RPMI8226 (cell line): ENCODE results near the gene MIEF2.
"Not testable (repeated sequence)": the region's sequence is repeated elsewhere in the genome, so short reads cannot be mapped to it uniquely, and the experiment has no call there.

Experiments used
- DNase-seq: peaks from one replicate; pipeline ENCODE4 v3.0.0-alpha.2; 2015

Gene MIEF2

DNA sequence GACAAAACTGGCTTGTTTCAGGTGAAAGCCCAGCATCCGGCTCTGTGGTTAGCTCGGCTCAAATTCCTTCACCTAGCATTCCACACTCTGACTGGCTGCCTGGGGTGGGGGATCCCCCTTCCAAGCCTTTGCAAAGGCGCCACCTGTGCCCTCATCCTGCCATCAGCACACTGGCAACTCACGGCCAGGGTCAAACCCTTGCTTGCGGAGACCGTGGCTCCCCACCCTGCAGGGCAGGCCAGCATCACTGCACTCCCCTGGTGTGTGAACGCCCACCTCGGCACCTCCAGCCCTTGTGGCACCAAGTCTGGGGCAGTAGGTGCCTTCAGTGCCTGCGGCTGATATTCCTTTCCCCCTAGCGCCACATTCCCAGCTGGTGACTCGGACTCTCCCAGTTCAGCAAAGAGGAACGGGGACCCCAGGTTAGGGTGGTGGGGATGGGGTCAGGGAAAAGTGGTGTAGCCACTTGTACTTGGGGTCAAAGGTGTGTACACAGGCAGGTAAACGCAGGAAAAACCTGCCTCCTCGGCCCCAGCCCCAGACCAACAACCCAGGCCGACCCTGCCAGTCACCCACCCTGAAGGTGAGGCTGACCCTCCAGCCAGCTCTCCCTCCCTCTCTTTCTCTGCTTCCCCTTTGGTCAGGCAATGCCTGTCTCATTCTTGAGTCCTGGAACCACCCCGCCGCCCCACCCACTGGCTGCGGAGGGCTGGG lies 3.0 kb upstream of the MIEF2 start:
- DNase-seq, result peak; percentile 62

DNA sequence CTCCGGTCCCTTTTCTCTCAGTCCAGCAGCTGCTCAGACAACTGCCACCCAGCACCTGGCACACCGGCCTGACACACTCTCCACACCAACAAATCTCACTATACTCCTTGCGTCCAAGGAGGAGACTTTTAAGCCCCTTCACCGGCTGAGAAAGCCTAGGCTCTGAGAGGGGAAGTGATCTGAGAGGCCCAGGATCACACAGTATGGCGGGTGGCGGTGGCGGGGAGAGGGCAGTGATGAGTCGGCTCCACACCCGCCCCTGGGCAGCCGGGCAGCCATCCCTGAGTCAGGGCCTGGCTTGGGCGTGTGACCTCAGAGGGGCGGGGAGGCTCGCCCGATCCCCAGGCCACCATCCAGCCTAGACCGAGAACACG lies 2.5 kb upstream of the MIEF2 start:
- DNase-seq, result peak; percentile 81

DNA sequence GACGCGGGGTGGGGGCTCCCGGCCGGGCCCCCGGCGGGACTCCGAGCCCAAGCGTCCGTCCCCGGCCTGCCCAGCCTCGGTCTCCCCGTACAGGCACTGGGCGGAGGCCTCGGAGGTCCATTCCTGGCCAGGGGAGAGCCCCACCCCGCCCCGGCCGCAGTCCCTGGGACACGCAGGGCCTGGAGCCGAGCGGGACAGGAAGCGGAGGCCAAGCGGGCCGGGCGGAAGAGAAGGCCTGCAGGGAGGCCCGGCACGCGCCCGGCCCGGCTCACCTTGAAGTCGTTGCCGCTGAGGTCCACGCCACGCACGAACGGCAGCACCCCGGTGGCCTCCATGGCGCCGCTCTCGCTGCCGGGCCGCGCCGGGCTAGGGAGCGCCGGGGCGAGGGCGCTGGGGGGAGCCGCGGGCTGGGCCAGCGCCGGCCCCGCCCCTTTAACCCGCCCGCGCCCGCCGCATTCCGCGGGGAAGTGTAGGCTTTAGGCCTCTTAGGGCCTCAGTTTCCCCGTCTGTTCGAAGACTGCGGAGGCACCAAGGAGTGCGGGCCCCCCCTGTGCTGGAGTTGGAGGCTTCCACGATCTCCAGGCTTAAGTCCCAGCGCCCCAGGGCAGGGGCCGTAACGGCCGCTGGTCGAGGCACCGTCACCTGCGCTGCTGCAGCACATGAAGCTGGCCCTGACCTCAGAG lies 2.0 kb upstream of the MIEF2 start, which contains the start of gene FLII:
Gene FLII, minus strand, starts transcription at position 383 of the 683 bp plus-strand sequence. Its CDS starts 48 bp downstream, at position 335.
- DNase-seq, result peak; percentile 76

DNA sequence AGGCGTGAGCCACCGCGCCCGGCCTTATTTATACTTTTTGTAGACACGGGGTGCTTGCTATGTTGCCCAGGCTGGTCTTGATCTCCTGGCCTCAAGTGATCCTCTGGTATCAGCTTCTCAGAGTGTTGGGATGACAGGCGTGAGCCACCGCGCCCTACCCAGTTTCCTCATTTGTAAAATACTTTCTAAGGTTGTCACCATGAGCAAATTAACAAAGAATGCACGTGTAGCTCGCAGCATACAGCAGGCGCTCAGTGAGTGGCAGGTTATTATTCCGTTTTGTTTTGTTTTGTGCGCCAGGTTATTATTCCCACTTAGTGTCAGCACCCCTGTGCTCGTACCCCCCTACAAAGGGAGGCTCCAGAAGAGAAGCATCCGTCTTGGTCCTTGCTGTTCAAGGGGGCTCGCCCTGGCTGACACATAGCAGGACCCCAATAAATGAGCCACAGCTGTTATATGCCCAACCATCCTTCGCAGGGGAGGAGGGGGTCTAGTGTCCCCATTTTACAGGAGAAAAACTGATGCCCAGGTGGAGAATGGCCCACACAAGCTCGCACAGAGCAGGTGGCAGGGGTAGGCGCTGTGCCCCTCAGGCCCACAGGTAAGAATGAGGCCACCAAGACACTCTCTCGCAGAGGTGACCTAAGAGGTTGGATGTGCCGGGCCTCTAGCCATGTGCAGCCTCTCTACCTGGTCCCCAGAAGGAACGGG lies 686 bp upstream of the MIEF2 start:
- no peak for DNase-seq

- DNase-seq, result peak; percentile 76
Measured at GRCh38 chr17:18261146-18261515, 669 bp downstream of the MIEF2 start.

- no peak for DNase-seq
Measured at GRCh38 chr17:18261659-18262058, 1.2 kb downstream of the MIEF2 start.

- no peak for DNase-seq
Measured at GRCh38 chr17:18262111-18262510, 1.6 kb downstream of the MIEF2 start.

DNA sequence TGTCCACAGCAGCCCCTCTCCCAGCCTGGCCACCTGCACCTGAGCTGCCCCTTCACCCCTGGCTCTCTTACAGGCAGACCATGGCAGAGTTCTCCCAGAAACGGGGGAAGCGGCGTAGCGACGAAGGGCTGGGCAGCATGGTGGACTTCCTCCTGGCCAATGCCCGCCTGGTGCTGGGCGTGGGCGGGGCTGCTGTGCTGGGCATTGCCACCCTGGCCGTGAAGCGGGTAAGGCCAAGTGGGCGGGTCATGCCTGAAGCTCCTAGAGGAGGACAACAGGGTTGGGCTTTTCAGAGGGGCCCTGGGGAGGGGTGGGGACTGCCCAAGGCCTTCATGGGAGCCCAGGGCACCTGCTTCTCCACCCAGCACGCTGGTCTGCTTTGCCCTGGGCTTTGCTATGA lies 2.2 kb downstream of the MIEF2 start:
- no peak for DNase-seq

DNA sequence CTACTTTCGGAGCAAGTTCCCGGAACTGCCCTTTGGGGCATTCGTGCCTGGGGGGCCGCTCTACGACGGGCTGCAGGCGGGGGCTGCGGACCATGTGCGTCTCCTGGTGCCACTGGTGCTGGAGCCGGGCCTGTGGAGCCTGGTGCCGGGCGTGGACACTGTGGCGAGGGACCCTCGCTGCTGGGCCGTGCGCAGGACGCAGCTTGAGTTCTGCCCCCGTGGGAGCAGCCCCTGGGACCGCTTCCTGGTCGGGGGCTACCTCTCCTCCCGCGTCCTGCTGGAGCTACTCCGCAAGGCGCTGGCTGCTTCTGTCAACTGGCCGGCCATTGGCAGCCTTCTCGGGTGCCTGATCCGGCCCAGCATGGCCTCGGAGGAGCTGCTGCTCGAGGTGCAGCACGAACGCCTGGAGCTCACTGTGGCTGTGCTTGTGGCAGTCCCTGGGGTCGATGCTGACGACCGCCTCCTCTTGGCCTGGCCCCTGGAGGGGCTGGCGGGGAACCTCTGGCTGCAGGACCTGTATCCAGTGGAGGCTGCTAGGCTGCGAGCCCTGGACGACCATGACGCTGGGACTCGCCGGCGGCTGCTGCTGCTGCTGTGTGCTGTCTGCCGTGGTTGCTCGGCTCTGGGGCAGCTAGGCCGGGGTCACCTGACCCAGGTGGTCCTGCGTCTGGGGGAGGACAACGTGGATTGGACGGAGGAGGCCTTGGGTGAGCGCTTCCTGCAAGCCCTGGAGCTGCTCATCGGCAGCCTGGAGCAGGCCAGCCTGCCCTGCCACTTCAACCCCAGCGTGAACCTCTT lies 3.6 kb downstream of the MIEF2 start:
- no peak for DNase-seq

- no peak for DNase-seq
Measured at GRCh38 chr17:18267366-18267765, 6.9 kb downstream of the MIEF2 start.

DNA sequence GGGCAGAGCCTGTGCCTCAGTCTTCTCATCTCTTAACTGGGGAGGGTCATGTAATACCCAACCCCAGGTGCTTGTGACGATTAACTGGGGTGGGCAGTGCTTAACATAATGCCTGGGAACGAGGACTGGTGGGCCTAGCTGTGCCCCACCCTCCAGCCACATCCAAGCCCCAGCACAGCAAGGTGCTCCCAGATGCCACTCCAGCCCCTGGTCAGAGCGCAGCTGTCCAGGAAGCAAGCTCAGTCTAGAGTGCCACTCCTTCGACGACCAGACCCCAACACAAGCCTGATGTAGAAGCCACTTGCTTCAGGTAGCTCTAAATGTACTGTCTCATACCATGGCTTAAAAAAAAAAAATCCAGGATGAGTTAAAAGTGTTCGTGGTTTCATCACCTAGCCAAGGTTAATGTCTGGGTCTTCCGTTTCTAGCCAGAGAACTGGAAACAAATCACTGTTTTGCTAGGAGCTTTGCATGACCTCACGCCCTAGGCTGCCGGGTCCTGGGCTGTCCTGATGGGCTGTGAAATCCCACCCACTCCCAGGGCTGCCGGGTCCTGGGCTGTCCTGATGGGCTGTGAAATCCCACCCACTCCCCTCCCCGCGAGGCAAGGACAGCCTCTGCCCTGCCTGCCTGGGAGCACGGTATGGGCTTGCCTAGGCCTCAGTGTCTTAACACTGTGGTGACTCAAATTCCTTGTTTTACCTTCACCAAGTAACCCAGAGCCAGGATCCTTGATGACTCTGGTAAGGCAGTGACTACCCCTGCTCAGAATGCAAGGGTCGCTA lies 7.7 kb downstream of the MIEF2 start:
- DNase-seq, result no peak

GRCh38 chr17:18270046-18270931 lies 9.8 kb downstream of the MIEF2 start:
- DNase-seq, result no peak

DNA sequence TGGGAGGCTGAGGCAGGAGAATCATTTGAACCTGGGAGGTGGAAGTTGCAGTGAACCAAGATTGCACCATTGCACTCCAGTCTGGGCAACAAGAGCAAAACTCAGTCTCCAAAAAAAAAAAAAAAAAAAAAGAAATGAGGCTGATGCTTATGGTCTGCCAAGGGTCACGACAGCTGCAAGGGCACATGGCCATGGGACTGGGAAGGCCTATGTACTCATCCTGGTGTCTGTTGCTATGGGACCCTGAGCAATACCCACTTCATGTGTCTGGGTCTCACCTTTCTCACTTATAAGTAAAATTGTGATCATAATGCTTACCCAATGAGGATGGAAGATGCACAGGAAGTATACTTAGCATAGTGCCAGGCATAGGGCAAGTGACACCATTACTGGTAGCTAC lies 16.6 kb downstream of the MIEF2 start:
- DNase-seq, result no peak

DNA sequence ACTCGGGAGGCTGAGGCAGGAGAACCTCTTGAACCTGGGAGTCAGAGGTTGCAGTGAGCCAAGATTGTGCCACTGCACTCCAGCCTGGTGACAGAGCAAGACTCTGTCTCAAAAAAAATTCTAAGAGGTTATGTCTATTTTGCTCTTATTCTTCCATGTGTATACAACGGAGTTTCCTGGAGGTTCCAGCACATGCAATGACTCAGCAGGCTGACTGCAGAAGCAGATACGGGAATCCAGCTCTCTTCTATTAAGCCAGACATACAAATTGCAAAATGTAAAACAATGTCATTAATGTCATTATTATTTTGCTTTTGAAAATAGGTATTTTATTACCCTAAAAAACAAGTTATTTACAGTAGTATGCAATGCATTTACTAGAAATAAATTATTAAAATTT lies 18.4 kb downstream of the MIEF2 start:
- DNase-seq, result no peak

DNA sequence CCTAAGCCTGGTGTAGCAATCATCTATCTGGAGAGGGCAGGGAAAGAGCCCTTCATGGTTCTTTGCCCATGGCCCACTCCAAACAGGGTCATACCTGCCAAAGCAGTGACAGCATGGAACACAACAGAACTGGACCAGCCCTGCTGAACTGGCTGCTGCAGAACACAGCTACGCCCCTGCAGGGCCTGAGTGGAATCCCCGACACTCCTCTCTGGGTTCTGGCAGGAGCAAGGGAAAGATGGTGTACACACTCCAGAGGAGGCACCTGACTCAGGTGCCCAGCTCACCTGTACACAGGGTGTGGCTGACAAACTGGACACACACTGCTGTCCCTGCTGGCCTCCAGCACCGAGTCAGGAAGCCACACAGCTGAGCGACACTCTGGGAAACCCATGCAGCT lies 19.8 kb downstream of the MIEF2 start:
- no peak for DNase-seq

DNA sequence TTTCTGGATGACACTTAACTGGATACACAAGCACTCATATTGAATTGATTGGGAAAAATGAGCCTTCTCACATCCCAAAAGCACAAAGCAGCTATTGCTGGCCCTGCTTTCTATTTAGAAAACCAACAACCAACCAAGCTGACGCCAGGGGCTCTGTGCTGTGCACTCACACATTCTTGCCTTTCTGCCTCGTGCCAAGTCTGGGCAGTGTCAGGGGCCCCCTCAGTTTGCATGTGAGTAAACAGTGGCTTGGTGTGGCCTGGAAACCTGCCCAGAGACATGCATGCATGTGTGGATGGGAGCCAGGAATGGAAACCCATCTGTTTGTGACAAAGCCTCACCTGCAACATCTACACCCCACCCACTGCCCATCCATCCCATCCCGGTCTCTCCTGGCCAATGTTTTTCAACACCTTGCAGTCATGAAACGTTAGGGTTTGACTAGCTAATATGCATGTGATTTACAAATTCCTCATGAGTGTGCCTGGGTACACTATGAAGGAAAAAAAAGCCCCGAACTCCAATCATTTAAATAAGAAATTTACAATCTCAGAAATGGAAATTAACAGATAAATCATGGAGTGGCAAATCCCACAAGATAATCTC lies 20.4 kb downstream of the MIEF2 start:
- DNase-seq, result no peak

- DNase-seq, result no peak
Measured at GRCh38 chr17:18281788-18282187, 21.3 kb downstream of the MIEF2 start.

DNA sequence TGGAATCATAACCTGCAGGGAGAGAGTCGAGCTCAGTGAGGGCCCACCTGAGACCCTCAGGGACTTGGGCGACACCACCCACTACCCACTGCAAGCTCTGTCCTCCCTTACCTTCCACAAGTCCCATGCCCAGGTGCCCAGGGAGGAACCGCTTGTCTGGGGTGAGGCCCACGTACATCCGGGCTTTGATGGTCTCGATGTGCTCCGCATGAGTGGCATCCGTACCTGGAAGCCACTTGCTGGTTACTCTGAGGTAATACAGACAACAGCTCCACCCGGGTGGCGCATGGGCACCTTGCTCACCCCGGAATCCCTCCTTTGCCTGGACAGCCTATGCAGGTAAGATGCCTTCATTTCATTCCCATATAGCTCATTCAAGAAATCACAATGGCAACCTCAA lies 24.8 kb downstream of the MIEF2 start:
- DNase-seq, result no peak

DNA sequence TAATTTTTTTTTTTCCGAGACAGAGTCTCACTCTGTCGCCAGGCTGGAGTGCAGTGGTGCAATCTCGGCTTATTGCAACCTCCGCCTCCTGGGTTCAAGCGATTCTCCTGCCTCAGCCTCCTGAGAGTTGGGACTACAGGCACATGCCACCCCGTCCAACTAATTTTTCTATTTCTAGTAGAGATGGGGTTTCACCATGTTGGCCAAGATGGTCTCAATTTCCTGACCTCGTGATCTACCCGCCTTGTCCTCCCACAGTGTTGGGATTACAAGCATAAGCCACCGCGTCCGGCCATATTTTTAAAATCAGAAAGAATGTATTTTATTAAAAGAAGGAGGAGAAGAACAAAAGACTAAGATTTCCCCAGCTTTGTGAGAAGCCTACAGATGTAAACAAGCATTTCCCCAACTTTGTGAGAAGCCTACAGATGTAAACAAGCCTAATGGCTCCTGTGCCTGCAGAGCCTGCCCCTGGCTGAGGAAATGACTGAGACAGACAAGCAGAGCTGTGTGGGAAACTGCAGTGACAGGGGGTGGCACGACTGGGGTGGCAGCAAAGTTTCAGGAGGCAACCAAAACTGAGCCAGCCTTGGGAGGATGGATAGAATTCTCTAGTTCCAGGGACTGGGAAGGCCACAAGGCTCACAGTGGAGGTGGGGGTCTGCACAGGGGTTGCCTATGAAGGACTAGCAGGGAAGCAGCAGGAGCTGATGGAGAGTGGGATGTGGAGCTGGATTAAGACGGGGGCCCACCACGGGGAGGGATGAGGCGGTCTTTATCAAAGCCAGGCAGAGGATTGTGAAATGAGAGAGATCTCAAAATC lies 31.5 kb downstream of the MIEF2 start:
- no peak for DNase-seq

GRCh38 chr17:18298061-18298460 lies 37.6 kb downstream of the MIEF2 start:
- DNase-seq, result not testable (repeated sequence)
